Activated naive CD4-positive, alpha-beta T cell treated with anti-CD3 and anti-CD28 coated beads, Interleukin-2, amount 50 U/mL, for 72 hours (primary cell): Measurements from ENCODE around the gene SLC2A5. TPM values are rescaled to one million over a fixed set of nuclear protein-coding genes. Genes with fewer than 3 reads are reported as not detected.

ENCODE experiments used
- ATAC-seq, 2 donors: fragments of 150-1000 bp; cut with Tn5 transposase; 2 replicates each; pipeline ENCODE4 v1.10.0; 2021; ENCODE audit warnings: mild to moderate bottlenecking in 2 of 2, moderate library complexity in 2 of 2
- DNase-seq, 2 donors: peaks; one replicate each; pipeline ENCODE4 v3.0.0; 2021 to 2022; ENCODE audit warnings: low spot score in 2 of 2
- H3K27ac Mint-ChIP-seq, 2 donors: one replicate each; pipeline ENCODE4 v1.8.0; 2022; ENCODE audit warnings: mild to moderate bottlenecking in 2 of 2, mixed read lengths in 2 of 2
- H3K36me3 Mint-ChIP-seq, 2 donors: one replicate each; pipeline ENCODE4 v1.8.0; 2022; ENCODE audit warnings: mixed read lengths in 2 of 2
- H3K9me3 Mint-ChIP-seq, 2 donors: one replicate each; pipeline ENCODE4 v1.8.0; 2022; ENCODE audit warnings: mixed read lengths in 2 of 2
- total RNA-seq, 2 donors: library from RNA; stranded (reverse); gene quantifications; one replicate each; pipeline ENCODE4 v1.2.3, GENCODE V29; 2022

The SLC2A5 gene
- total RNA-seq, 2 donors from 2014 or later = not detected

- H3K9me3 Mint-ChIP-seq = no peaks in the 10 kb centered on the region
- DNase-seq = no peak
Measured at GRCh38 chr1:9078015-9078751, 8.7 kb upstream of the SLC2A5 start.

DNA sequence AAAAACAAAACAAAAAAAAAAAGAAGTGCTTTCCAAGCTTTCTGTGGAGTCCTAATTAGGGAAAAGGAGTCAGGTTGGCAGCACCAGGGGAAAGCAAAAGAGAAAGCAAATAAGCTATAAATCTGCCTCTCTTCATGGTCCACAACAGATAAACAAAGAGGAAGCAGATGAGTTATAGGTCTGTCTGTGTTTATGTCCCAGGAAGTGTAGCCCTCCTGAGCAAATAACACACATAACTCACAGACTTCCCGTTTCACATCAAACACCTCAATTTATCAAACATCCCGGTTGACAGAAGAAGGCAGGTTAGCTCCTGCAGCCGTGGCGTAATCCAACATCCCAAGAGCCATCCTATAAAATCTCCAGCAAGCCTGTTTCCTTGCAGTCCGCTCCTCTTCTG is 5.6 kb upstream of the SLC2A5 start:
- ATAC-seq = no peak
- Mint-ChIP-seq H3K9me3 (no peaks in the 10 kb centered on the region), H3K36me3 (no peaks in the 10 kb centered on the region), H3K27ac (no peak overlapping the region)
- DNase-seq = no peak

More at GRCh38 chr1:9078015-9078751, 8.7 kb upstream of the SLC2A5 start:
- ATAC-seq = peak in 1 of 2 donors; percentile 73
- no peak overlapping the region for H3K27ac Mint-ChIP-seq
- no peaks in the 10 kb centered on the region for H3K36me3 Mint-ChIP-seq

GRCh38 chr1:9073143-9073542 is 3.7 kb upstream of the SLC2A5 start:
- Mint-ChIP-seq H3K9me3 (no peaks in the 10 kb centered on the region), H3K27ac (no peak overlapping the region), H3K36me3 (no peaks in the 10 kb centered on the region)
- DNase-seq (no peak), ATAC-seq (no peak)

- Mint-ChIP-seq H3K9me3 (no peaks in the 10 kb centered on the region), H3K27ac (no peak overlapping the region), H3K36me3 (no peaks in the 10 kb centered on the region)
- ATAC-seq = no peak
- no peak for DNase-seq
Measured at GRCh38 chr1:9071554-9072235, 2.3 kb upstream of the SLC2A5 start.

DNA sequence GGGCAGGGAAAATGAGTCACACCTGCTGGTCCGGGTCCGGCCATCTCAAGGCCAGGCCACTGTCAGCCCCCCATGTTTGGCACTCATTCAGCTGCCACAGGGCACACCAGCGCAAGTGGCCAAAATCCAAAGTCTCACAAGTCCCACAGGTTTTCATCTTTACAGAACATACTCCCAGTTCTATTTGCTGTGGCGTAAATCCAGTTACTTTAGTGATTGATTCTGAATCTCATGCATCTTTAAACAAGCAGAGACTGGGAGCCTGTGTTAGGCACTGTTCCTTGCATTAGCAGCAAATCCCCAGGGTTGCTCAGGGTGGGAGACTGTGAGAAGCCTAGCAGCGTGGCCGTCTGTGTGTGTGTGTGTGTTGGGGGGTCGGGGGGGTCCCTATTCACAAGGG is 1.1 kb upstream of the SLC2A5 start:
- DNase-seq = no peak
- no peaks in the 10 kb centered on the region for H3K36me3 Mint-ChIP-seq
- ATAC-seq = no peak
- H3K27ac Mint-ChIP-seq = no peak overlapping the region
- no peaks in the 10 kb centered on the region for H3K9me3 Mint-ChIP-seq

DNA sequence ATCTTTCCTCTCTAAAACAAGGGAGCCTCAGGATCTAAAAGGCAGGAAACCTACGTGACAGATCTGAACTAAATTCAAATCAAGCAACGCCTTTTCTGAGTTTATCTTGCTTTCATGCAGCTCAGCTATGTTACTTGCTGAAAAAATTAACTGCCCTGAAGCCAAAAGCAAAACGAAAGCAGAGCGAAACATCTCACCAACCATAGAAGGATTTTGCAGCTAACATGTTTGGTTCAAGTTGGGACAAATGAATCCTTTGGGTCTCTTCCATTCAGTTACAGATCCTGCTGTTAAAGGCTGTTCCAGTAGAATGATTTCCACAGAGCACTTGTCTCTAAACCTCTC is 482 bp downstream of the SLC2A5 start:
- Mint-ChIP-seq H3K27ac (peak overlapping the region in 1 of 2 donors; percentile 14), H3K9me3 (no peaks in the 10 kb centered on the region), H3K36me3 (no peaks in the 10 kb centered on the region)
- DNase-seq (no peak), ATAC-seq (no peak)

GRCh38 chr1:9066945-9067807 is 2.3 kb downstream of the SLC2A5 start:
- ATAC-seq = peak in 1 of 2 donors; percentile 43
- DNase-seq = no peak
- H3K9me3 Mint-ChIP-seq = no peaks in the 10 kb centered on the region

DNA sequence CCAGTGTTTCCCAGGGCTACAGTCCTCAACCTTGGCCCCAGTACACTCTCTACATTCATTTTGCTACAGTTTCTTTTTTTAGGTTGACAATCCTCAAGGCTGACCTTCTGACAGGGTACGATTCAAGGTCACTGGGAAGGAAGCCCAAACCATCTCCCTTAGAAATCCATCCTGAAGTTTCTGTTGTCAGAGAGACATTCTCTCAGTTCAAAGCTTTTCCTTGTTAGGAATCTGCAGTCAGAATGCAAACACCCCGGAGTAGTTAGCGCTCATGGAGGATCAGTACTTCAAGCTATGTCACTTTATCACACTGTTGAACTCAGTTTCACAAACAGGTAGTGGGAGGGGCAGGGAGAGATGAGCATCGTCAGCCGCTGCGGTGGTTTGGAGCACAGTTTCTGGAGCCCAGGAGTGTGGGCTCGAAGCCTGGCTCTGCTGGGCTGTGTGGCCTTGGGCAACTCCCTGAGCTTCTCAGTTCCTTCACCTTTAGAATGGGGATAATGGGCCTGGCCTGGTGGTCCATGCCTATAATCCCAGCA is 4.2 kb downstream of the SLC2A5 start:
- Mint-ChIP-seq H3K27ac (no peak overlapping the region), H3K9me3 (no peaks in the 10 kb centered on the region), H3K36me3 (no peaks in the 10 kb centered on the region)
- ATAC-seq (no peak), DNase-seq (no peak)

More at GRCh38 chr1:9066945-9067807, 2.3 kb downstream of the SLC2A5 start:
- H3K27ac Mint-ChIP-seq = no peak overlapping the region
- no peaks in the 10 kb centered on the region for H3K36me3 Mint-ChIP-seq

DNA sequence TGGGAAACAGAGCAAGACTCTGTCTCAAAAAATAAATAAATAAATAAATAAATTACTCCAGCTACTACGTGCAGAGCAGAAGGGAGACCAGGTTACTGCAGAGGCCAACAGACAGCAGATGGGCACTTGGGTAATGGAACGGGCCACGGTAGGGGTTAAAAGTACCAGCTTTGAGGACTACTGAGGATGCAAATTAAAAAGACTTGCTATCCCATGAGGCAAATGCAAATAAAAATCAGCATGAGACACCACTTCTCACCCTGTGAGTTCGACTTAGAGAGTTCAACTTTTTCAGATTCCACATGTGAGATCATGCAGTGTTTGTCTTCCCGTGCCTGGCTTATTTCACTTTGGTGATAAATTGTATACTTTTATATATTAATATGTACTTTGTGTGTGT is 6.6 kb downstream of the SLC2A5 start:
- Mint-ChIP-seq H3K9me3 (no peaks in the 10 kb centered on the region), H3K27ac (no peak overlapping the region), H3K36me3 (no peaks in the 10 kb centered on the region)
- DNase-seq (no peak), ATAC-seq (no peak)

DNA sequence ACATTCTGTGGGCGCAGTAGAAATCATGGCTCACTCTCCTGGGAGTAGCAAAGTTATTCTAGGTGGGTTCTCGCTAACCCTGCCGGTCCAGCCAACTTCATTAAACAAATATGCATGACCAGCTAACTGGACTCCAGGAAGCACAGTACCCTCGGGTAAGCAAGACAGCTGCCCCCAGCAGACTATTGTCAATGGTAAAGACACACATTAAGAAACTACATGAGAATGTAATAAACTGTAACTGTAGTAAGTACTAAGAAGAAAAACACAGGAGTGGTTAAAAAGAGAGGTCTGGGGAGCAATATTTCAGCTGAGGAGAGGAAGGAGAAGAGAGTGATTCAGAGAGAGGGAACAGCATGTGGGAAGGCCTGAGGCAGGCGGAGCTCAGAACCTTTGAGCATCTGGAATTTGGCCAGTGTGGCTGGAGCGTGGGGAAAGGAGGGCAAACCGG is 7.4 kb downstream of the SLC2A5 start:
- no peak overlapping the region for H3K27ac Mint-ChIP-seq
- ATAC-seq (no peak), DNase-seq (no peak)
- no peaks in the 10 kb centered on the region for H3K9me3 Mint-ChIP-seq
- H3K36me3 Mint-ChIP-seq = no peaks in the 10 kb centered on the region

DNA sequence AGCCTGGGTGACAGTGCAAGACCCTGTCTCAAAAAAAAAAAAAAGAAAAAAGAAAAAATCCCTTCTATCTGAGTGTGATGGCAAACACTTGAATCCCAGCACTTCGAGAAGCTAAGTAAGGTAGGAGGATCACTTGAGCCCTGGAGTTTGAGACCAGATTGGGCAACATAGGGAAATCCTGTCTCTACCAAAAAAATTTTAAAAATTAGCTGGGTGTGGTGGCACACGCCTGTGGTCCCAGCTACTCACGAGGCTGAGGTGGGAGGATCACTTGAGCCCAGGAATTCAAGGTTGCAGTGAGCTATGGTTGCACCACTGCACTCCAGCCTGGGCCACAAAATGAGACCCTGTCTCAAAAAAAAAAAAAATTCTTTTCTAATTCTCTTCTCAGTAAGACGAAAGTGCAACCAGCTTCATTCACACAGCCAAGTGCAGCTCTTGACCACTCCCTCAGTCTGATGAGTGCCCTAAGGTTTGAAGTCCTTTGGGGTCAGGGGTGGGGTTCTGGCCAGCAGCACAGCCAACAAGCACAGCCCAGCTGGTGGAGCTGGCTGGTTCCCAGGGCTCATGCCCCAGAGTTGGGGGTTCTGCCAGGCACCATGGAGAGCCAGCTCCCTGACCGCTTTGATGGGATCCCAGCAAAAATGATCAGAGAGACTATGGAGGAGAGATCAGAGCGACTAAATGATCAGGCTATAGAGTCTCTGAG is 8.0 kb downstream of the SLC2A5 start:
- DNase-seq (no peak), ATAC-seq (no peak)
- H3K36me3 Mint-ChIP-seq = no peaks in the 10 kb centered on the region
- no peaks in the 10 kb centered on the region for H3K9me3 Mint-ChIP-seq
- no peak overlapping the region for H3K27ac Mint-ChIP-seq

DNA sequence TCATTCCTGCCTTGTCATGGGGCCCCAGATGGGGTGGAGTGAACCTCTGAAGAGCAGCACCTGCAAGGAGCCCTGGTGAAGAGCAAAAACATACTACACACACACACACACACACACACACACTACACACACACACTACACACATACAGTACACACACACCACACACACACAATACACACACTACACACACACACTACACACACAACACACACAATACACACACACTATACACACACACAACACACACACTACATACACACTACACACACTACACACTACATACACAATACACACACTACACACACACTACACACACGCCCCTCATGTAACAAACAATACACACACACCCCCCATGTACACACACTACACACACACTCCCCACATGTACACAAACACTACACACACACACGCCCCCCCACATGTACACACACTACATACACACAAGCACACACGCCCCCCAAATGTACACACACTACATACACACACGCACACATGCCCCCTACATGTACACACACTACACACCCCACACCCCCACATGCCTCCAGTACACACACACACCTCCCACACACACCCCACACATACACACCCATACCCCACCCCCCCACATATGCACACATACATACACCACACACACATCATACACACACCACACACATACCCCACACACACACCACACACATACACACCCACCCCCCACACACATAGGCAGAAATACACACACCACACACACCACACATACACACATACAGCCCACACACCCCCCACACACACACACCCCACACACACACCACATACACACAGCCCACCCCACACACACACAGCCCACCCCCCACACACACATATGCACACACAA is 9.3 kb downstream of the SLC2A5 start:
- Mint-ChIP-seq H3K9me3 (no peaks in the 10 kb centered on the region), H3K27ac (no peak overlapping the region), H3K36me3 (no peaks in the 10 kb centered on the region)
- ATAC-seq (no peak), DNase-seq (no peak)

DNA sequence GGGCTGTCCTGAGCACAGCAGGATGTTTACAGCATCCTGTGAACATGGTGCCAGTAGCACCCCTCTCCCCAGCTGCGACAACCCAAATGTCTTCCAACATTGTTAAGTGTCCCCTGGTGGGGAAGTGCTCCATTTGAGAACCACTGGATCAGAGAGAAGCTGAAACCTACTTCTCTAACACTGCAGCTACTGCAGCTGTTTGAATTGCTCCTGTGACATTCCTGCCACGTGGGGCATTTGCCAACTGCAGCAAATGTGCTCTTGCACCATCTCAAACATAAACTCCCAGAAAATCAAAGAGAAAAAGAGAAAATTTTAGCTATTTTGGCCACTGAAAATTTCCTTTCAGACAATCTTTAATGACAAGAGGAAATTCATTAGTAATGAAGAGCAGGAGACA is 11.0 kb downstream of the SLC2A5 start:
- Mint-ChIP-seq H3K9me3 (no peaks in the 10 kb centered on the region), H3K27ac (no peak overlapping the region), H3K36me3 (no peaks in the 10 kb centered on the region)
- DNase-seq (no peak), ATAC-seq (no peak)

GRCh38 chr1:9057851-9058250 is 11.6 kb downstream of the SLC2A5 start:
- ATAC-seq (no peak), DNase-seq (no peak)
- Mint-ChIP-seq H3K27ac (no peak overlapping the region), H3K9me3 (no peaks in the 10 kb centered on the region), H3K36me3 (no peaks in the 10 kb centered on the region)

- DNase-seq (no peak), ATAC-seq (peak; percentile 62 to 63)
- no peaks in the 10 kb centered on the region for H3K36me3 Mint-ChIP-seq
- no peak overlapping the region for H3K27ac Mint-ChIP-seq
- H3K9me3 Mint-ChIP-seq = no peaks in the 10 kb centered on the region
Measured at GRCh38 chr1:9052272-9053049, 17.0 kb downstream of the SLC2A5 start.
